SK-N-MC (cell line): ENCODE measurements around the gene AGAP1.

Experiments used
- DNase-seq: peaks from one replicate; pipeline ENCODE4 v3.0.0-alpha.2; 2011; ENCODE audit warnings: low read depth, low spot score
- H3K27ac ChIP-seq: fragments of 200-600 bp; sonication (generic); 2 replicates; pipeline ENCODE4 v1.5.1; 2016; ENCODE audit warnings: mixed run types
- H3K36me3 ChIP-seq: fragments of 200-600 bp; sonication (generic); 2 replicates; pipeline ENCODE4 v1.6.1; 2017; ENCODE audit warnings: antibody characterized with exemption, low read length, mixed read lengths; ENCODE audit not compliant: insufficient read depth
- H3K4me3 ChIP-seq: fragments of 200-600 bp; sonication (generic); 2 replicates; pipeline ENCODE4 v1.5.1; 2016
- H3K9ac ChIP-seq: fragments of 200-600 bp; sonication (generic); 2 replicates; pipeline ENCODE4 v1.8.0; 2017; ENCODE audit warnings: mixed run types, mixed read lengths; ENCODE audit not compliant: insufficient read length
- H3K9me3 ChIP-seq: fragments of 200-600 bp; sonication (generic); 2 replicates; pipeline ENCODE4 v1.6.1; 2017; ENCODE audit warnings: low read depth, mild to moderate bottlenecking, antibody characterized with exemption, low read length, moderate library complexity, mixed read lengths
- EZH2 ChIP-seq: fragments of 200-600 bp; sonication (generic); IDR thresholded peaks from one replicate; pipeline ENCODE4 v1.6.1; 2017; ENCODE audit warnings: antibody characterized with exemption
- FOXP2 ChIP-seq: optimal IDR thresholded peaks from 2 replicates; pipeline ENCODE3; 2011; ENCODE audit warnings: mild to moderate bottlenecking, moderate library complexity; ENCODE audit not compliant: insufficient read depth; ENCODE audit errors: extremely low read length, control extremely low read depth
- POLR2AphosphoS5 ChIP-seq: IDR thresholded peaks from 2 replicates; pipeline ENCODE4 v1.6.1; 2012; ENCODE audit warnings: mild to moderate bottlenecking, low read depth, low read length, borderline replicate concordance

The AGAP1 gene

DNA sequence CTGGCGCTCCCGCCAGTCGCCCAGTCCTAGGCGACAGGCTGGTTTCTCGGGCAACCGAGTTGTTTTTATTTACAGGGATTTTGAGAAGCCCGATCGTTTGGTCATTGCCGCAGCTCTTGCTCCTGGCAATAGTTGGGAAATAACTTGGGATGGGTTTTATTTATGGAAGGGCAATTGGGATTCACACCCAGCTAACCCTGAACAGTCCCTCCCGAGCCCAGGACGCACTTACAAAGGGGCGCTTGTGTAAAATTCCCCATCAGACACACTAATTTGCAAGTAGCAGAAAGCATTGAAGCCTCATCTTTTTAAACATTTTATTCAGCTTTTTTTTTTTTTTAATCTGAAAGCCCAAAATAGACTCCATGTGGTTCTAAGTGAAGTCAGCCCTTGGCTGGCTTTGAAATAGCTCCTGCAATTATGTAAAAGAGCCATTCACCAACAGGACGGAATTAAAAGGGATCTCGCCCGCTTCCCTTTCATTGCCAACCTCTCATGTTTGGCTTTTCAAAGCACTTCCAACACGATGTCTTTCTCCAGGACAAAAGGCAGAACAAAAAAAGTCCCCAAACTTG lies 677.9 kb downstream of the AGAP1 start:
- TF ChIP-seq FOXP2 (no peak), EZH2 (no peak), POLR2AphosphoS5 (no peak)
- no peak overlapping the region for H3K27ac ChIP-seq
- no peaks in the 10 kb centered on the region for H3K36me3 ChIP-seq
- no peaks in the 10 kb centered on the region for H3K9me3 ChIP-seq
- DNase-seq, result no peak
- H3K9ac ChIP-seq, result no peak overlapping the region
- H3K4me3 ChIP-seq, result peak overlapping the region; percentile 71

DNA sequence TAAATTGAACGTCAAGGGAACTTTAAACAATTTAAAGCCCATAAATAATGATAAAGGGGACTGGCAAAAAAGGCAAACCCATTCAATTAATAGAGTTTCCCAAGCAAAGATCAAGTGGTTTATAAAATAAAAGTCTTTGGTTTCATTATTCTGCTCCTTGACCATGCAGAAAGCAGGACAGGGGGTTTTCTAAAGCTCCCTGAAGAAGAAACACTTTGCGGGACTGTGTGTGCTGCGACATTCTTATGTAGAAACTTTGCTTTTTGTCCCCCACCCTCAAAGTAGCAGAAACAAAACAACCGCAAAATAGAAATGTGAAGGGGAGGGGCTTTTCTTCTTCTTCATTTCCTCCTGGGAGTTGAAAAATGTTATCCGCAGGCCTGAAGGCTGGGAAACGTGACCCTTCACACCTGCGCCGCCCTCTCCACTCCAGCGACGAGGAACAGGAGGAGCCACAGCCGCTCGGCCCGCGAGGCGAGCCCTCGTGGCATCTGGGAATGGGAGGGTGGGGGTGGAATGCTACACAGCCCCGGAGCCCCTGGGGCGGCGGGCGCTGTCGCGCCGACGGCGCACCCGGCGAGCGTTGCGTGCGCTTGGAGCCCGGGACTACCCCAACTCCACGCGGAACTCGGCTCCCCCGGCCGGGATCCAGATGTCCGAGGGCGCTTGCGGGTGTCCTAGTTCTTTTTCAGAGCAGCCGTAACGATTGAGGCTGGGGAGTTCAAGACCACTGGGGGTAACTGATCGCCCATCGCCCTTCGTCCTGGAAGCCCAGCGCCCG lies 678.6 kb downstream of the AGAP1 start:
- peak overlapping the region; percentile 71 for H3K4me3 ChIP-seq
- no peaks in the 10 kb centered on the region for H3K9me3 ChIP-seq
- DNase-seq, result no peak
- H3K36me3 ChIP-seq, result no peaks in the 10 kb centered on the region
- TF ChIP-seq FOXP2, result no peak
- peak; percentile 60 for TF ChIP-seq EZH2
- H3K27ac ChIP-seq, result no peak overlapping the region
- H3K9ac ChIP-seq, result no peak overlapping the region

DNA sequence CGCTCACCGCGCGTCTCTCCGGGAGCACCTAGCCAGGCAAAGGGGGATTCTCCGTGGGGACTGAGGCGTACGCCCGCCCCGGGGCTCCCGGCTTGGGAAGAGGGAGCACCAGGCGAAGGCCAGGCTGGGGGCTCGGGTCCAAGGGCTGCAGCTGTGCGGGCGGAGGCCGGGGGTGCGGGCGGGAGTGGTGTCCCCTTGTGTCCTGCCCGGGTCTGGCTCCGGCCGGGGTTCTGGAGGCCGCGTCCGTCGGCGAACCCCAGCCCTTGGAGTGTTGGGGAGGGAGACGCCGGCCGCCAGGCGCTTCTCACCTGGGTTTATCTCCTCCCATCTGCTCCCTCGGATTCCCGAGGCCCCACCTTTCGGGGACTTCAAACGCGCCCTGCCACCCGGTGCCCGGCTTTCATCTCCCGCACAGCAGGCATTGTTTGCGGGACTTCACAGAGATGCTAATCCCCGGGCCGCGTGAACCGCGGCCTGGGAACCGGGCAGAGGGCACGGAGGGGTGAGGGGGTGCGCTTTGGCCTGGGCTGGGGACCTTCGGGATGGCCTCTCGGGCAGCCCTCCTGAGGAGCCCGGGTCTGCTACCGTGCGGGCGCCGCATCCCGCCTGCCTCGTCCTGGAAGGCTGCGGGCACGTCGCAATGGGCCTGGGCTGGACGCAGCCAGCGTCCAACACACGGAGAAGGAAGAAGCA lies 679.3 kb downstream of the AGAP1 start:
- no peak overlapping the region for H3K9ac ChIP-seq
- DNase-seq, result no peak
- H3K4me3 ChIP-seq, result peak overlapping the region; percentile 71
- TF ChIP-seq POLR2AphosphoS5 (no peak), FOXP2 (no peak), EZH2 (no peak)
- no peak overlapping the region for H3K27ac ChIP-seq
- no peaks in the 10 kb centered on the region for H3K36me3 ChIP-seq
- no peaks in the 10 kb centered on the region for H3K9me3 ChIP-seq

DNA sequence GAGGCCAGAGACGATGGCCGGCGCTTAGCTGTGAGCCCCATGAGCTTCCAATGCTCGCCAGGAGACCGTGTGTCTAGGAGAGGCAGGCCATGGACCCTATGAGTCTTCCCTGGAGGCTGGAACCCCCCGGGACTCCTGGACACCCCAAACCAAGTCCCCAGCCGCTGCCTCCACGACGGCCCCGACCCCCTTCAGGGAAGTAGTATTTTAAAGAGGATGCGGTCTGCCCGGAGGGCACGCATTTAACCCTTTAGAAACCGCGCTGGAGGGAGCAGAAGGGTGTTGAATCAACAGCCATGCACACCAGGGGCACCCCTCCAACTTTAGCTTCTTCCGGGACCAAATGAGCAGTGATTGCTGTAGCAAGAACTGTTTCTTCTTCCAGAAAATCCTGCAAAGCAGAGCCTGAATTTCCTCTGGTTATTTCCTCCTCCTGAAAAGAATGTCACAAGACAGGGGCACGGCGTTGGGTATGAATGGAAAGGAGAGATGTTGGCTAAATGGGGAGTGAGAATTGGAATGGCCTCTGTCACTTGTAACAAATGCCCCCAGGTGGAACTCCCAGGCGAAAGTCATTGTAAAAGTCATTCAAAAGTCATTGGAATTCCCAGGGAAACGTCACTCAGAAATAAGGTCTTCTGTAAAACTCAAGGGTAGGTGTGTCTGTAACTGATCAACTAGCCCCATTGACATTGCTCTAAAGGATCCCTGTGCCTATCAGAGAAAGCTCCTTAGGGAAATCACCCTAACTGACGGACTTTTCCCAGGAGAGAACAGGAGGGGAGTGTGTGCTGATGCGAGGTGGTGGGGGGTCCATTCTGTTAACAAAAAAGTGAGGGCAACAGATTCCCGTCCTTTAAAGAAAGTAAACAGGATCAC lies 680.1 kb downstream of the AGAP1 start:
- H3K27ac ChIP-seq, result no peak overlapping the region
- H3K4me3 ChIP-seq, result no peak overlapping the region
- H3K9me3 ChIP-seq, result no peaks in the 10 kb centered on the region
- H3K9ac ChIP-seq, result no peak overlapping the region
- TF ChIP-seq FOXP2 (no peak), EZH2 (no peak), POLR2AphosphoS5 (no peak)
- no peaks in the 10 kb centered on the region for H3K36me3 ChIP-seq
- DNase-seq, result no peak

DNA sequence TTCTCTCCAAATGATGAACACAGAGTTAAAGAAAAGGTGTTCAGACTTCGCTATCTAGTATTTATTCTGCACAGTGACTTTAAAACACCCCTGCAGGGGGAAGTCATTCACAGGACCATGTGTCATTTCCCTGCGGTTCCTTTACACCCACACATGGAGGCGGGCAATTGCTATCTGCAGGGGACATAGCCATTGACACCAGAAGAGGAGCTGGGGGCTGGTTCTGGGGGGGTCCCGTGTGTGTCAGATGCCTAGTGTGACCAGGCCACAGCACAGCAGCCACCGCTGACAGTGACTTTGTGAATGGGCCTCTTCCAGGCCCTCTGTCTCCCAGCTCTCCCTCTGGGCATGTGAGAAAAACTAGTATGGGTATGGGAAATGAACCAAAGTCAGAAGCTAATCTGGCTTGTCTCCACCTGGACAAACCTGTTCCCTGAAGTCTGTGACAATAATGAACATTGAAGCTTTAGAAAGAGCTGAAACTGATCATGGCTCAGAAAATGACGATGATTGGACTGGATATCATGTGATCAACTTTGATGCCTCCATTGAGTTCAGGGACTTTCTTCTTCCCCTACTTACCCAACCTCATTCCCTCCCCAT lies 681.8 kb downstream of the AGAP1 start:
- Histone ChIP-seq H3K4me3 (no peak overlapping the region), H3K27ac (no peak overlapping the region), H3K36me3 (no peaks in the 10 kb centered on the region), H3K9me3 (no peaks in the 10 kb centered on the region), H3K9ac (no peak overlapping the region)
- TF ChIP-seq FOXP2 (no peak), POLR2AphosphoS5 (no peak), EZH2 (no peak)
- no peak for DNase-seq

DNA sequence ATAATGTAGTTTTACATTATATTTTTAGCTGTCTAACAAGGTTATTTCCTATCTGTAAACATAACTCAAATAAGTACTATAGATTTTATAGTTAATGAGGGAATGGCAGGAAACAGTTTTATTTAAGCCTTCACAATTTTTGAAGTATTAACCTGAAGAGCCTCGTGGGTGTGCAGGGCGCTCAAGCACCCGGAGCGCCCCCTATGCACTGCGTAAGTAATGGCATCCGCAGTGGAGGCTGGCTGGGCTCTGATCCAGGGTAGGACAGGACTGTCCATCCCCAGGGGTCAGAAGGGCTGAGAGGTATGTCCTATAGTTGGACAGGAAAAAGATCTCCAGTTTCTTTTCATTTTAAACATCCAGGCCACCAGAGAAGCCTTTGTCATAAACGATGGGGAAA lies 682.6 kb downstream of the AGAP1 start:
- Histone ChIP-seq H3K9me3 (no peaks in the 10 kb centered on the region), H3K36me3 (no peaks in the 10 kb centered on the region), H3K9ac (no peak overlapping the region), H3K27ac (no peak overlapping the region), H3K4me3 (no peak overlapping the region)
- no peak for TF ChIP-seq EZH2
- no peak for TF ChIP-seq FOXP2
- TF ChIP-seq POLR2AphosphoS5, result no peak
- no peak for DNase-seq

DNA sequence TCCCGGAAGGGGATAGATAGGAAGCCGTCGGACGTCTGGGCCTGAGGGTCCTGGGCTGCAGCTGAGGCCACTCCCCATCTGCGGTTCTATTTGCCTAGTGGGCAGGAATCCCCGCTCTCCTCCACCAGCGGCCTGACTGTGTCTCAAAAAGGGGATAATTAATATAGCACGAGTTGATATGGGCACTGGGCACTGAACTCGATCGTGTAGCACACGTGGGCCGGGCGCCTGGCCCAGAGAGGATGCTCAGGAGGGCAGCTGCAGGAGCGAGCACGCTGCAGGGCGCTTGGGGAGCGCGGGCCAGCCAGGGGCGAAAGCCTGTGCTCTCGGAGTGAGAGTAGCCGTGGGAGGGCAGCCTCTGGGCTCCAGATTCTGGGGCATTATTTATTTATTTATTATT lies 683.1 kb downstream of the AGAP1 start:
- no peak overlapping the region for H3K9ac ChIP-seq
- H3K36me3 ChIP-seq, result no peaks in the 10 kb centered on the region
- H3K9me3 ChIP-seq, result no peaks in the 10 kb centered on the region
- no peak overlapping the region for H3K4me3 ChIP-seq
- no peak for DNase-seq
- TF ChIP-seq FOXP2 (no peak), EZH2 (no peak), POLR2AphosphoS5 (no peak)
- H3K27ac ChIP-seq, result no peak overlapping the region
